Fibroblast of the aortic adventitia (primary cell): ENCODE measurements around the gene REG3A. TPM values are rescaled to one million over a fixed set of nuclear protein-coding genes. Genes with fewer than 3 reads are reported as not detected.

Experiments used
- DNase-seq: peaks from one replicate; pipeline ENCODE4 v3.0.0-alpha.2; 2010; ENCODE audit warnings: low read depth
- H3K4me3 ChIP-seq: 2 replicates; pipeline ENCODE4 v1.5.1; 2011; ENCODE audit warnings: low read depth, mild to moderate bottlenecking, control low read depth, low read length, moderate library complexity
- total RNA-seq: library from RNA; depleted of rRNA; stranded (reverse); fragments of >200 nt; gene quantifications from 2 replicates; pipeline ENCODE4 v1.2.3, GENCODE V29; 2012; ENCODE audit warnings: low replicate concordance
- TF ChIP-seq, protein P1 (sequence below): IDR thresholded peaks from 2 replicates; pipeline ENCODE4 v1.5.1; 2011; ENCODE audit warnings: mild to moderate bottlenecking, low read length, control low read depth, inconsistent platforms; ENCODE audit not compliant: insufficient read depth

Gene REG3A
- total RNA-seq, result not detected in 2 replicates

DNA sequence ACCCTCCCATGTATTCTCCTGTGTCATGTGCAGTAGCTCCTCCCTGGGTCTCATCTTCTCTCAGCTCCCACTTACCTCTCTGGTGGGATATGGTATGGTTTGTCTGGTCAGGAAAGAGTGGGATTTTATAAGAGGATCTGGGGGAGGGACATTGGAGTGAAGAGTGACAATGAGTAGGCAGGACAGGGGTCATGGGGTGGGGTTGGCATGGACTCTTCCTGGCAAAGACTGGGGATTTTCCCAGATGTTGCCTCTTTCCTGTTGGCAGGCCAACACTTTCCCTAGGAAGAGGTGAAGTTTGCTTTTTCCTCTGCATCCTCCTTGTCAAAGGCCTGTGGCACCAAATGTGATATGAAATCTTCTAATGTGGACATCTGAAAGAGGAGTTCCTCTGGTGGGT, at the start of gene REG3A:
REG3A (minus strand) TSS at position 101 of the 400 bp plus-strand sequence. CDS start 348 bp downstream, outside the sequence.
- no peak for DNase-seq
- no peak within 1 kb of the TSS for H3K4me3 ChIP-seq
- TF ChIP-seq, protein P1, sequence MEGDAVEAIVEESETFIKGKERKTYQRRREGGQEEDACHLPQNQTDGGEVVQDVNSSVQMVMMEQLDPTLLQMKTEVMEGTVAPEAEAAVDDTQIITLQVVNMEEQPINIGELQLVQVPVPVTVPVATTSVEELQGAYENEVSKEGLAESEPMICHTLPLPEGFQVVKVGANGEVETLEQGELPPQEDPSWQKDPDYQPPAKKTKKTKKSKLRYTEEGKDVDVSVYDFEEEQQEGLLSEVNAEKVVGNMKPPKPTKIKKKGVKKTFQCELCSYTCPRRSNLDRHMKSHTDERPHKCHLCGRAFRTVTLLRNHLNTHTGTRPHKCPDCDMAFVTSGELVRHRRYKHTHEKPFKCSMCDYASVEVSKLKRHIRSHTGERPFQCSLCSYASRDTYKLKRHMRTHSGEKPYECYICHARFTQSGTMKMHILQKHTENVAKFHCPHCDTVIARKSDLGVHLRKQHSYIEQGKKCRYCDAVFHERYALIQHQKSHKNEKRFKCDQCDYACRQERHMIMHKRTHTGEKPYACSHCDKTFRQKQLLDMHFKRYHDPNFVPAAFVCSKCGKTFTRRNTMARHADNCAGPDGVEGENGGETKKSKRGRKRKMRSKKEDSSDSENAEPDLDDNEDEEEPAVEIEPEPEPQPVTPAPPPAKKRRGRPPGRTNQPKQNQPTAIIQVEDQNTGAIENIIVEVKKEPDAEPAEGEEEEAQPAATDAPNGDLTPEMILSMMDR, result no peak

DNA sequence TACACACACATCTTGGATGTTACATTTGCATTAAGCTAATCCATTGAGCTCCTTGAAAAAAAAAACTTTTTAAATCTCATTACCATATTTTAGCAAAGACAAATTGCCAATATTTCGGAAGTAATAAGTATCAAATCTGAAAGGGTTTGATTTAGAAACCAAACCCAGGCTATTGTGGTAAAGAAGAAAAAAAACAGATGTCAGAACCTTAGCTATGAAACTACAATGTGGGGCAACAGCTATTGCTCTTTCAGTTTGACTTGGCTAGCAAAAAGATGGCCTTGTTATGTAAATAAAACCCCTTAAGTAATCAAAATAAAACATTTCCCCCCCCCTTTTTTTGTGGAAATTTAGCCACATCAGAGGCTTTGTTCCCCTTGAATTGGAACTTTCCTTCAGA, 41.2 kb upstream of the REG3A start:
- TF ChIP-seq, protein P1, result no peak
- no peak overlapping the region for H3K4me3 ChIP-seq
- no peak for DNase-seq

DNA sequence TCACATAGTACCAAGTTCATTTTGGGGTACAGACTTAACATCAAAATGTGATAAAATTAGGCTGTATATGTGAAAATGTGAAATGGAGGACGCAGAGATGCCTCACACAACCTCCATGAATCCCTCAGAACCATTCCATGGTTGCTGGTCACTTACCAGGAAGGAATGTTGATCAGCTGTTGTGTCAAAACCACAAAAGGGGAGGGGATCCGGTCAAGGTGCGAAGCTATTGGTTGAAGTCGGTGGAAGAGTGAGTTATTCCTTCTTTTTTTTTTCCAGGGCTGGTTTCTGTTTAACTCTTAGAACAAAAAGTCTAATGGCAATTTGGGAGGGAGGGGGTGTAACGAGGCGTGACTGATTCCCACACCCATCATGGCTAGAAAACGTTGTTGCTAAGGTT, 32.3 kb upstream of the REG3A start:
- H3K4me3 ChIP-seq, result no peak overlapping the region
- DNase-seq, result no peak
- TF ChIP-seq, protein P1, result no peak

GRCh38 chr2:79191081-79191480, 31.5 kb upstream of the REG3A start:
- TF ChIP-seq, protein P1, result no peak
- H3K4me3 ChIP-seq, result no peak overlapping the region
- DNase-seq, result no peak

DNA sequence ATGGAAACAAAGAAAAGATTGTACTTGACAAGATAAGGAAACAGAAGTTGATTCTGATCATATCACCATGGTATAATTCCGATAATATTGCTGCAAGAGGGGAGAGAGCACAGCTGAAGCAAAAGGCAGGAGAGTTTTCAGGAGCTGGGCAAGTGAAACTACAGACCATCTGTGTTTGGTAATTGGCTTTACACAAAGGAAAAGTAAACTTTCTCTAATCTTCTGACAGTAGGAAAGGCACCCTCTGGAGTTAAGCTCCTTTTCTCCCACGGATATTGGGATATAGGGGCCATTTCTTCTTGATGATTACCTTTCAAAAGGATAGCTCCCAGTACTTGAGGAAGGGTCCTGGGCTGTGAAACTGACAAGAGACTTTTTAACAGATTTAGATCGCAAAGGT, 29.9 kb upstream of the REG3A start:
- no peak overlapping the region for H3K4me3 ChIP-seq
- no peak for DNase-seq
- TF ChIP-seq, protein P1, result no peak

GRCh38 chr2:79181617-79182016, 22.1 kb upstream of the REG3A start:
- TF ChIP-seq, protein P1, result no peak
- H3K4me3 ChIP-seq, result no peak overlapping the region
- no peak for DNase-seq

DNA sequence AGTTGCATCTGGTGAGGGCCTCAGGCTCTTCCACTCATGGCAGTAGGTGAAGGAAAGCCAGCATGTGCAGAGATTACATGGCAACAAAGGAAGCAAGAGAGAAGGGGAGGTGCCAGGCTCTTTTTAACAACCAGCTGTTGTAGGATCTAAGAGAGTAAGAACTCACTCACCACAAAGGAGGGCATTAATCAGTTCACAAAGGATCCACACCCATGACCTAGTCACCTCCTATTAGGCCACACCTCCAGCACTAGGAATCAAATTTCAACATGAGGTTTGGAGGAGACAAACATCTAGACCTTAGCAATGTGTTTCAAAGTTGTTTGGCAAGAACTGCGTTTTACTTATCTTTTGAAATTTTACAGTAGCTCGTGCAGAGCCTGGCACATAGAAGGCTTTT, 20.5 kb upstream of the REG3A start:
- H3K4me3 ChIP-seq, result no peak overlapping the region
- TF ChIP-seq, protein P1, result no peak
- no peak for DNase-seq
